ENCODE data around the gene AK5.
A peak's percentile ranks its signal among the peaks of the same experiment; 100 is the strongest.

Gene AK5

DNA sequence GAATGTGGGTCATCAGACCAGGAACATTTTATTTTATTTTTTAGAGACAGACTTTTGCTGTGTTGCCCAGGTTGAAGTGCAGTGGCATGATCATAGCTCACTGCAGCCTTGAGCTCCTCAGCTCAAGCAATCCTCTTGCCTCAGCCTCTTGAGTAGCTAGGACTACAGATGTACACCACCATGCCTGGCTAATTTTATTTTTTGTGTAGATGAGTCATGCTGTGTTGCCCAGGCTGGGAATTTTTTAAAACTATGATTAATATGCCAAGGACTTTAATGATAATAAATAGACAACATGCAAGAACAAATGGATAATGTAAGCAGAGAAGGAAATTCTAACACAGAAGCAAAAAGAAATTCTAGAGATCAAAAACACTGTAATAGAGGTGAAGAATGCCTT, 142.4 kb downstream of the AK5 start:
- TF ChIP-seq, protein P1, sequence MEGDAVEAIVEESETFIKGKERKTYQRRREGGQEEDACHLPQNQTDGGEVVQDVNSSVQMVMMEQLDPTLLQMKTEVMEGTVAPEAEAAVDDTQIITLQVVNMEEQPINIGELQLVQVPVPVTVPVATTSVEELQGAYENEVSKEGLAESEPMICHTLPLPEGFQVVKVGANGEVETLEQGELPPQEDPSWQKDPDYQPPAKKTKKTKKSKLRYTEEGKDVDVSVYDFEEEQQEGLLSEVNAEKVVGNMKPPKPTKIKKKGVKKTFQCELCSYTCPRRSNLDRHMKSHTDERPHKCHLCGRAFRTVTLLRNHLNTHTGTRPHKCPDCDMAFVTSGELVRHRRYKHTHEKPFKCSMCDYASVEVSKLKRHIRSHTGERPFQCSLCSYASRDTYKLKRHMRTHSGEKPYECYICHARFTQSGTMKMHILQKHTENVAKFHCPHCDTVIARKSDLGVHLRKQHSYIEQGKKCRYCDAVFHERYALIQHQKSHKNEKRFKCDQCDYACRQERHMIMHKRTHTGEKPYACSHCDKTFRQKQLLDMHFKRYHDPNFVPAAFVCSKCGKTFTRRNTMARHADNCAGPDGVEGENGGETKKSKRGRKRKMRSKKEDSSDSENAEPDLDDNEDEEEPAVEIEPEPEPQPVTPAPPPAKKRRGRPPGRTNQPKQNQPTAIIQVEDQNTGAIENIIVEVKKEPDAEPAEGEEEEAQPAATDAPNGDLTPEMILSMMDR (IDR thresholded peaks at IDR 0.05; ENCODE audit: low read depth, low read length, missing control alignments), result no peak
- in situ Hi-C loops (cut with HindIII; ENCODE audit: low sequenced_read_pairs), result no loop called here
- no peak overlapping the region for H3K4me3 ChIP-seq (ENCODE audit: low read depth, low read length)
- DNase-seq (ENCODE audit: low read depth), result no peak

DNA sequence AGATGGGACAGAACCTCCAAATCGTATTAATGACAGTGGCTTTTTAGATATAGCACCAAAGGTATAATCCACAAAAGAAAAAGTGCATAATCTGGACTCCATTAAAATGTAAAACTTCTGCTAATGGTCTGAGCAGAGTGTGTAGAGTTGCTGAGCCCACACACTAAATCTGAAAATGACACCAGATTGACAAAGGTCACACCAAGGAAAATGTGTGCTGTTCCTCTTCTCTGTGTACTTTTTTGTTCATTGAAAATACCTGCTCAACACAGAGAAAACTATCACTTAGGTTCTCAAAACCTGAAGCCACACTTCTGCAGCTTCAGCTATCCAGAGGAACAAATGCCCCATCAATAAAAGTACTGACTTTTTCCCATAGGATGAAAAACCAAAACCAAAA, 146.2 kb downstream of the AK5 start:
- no peak overlapping the region for H3K4me3 ChIP-seq (ENCODE audit: low read depth, low read length)
- TF ChIP-seq, protein P1 (IDR thresholded peaks at IDR 0.05; ENCODE audit: low read depth, low read length, missing control alignments), result no peak
- in situ Hi-C loops (cut with HindIII; ENCODE audit: low sequenced_read_pairs), result no loop called here
- no peak for DNase-seq (ENCODE audit: low read depth)

DNA sequence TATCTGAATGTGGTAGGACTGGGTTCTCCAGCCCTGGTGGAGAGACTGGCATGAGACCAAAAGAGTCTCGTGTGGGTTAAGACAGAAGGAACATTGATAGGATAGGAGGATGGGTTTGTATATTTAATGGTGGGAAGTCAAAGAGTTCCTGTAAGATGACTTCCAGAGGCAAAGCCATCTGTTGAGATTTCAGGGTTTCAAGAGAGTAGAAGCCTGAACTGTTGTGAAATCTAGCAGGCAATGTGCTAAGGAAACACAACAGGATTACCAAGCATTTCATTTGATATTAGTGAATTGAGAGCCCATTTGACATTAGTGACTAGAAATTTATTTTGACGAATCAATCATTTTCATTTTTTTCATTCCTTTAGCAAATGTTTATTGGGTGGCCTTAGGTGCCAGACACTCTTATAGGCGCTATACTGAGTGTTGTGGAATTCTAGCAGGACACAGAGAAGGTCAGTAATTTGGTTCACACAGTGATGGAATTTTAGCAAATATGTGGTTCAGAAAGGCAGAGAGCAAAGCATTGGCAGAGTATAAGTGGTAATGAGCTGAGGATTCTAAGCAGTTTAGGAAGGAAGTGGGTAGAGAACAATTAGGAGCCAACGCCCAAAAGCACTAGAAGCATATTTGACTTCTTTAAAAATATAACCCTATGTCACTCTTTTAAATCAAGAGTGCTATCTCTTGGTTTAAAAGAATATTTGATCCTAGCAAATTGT, 149.3 kb downstream of the AK5 start:
- in situ Hi-C loops (cut with HindIII; ENCODE audit: low sequenced_read_pairs), result no loop called here
- TF ChIP-seq, protein P1 (IDR thresholded peaks at IDR 0.05; ENCODE audit: low read depth, low read length, missing control alignments), result no peak
- DNase-seq (ENCODE audit: low read depth), result no peak
- no peak overlapping the region for H3K4me3 ChIP-seq (ENCODE audit: low read depth, low read length)

DNA sequence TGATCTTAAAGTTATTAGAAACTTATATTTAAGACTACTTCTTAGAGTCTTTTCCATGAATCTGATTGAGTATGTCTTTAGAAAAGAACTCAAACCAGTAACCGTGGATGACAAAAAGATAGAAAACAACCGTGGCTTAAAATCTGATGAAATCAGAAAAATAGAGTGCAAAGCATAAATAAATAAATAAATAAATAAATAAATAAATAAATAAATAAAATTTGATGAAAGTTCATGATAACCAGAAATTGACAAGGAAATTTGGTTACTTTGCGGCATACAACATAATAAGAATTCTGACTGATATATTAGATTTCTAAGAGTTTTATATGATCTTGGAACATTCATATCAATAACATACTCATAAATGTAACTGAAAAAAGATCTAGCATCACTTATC, 152.1 kb downstream of the AK5 start:
- TF ChIP-seq, protein P1 (IDR thresholded peaks at IDR 0.05; ENCODE audit: low read depth, low read length, missing control alignments), result no peak
- no peak for DNase-seq (ENCODE audit: low read depth)
- H3K4me3 ChIP-seq (ENCODE audit: low read depth, low read length), result no peak overlapping the region
- in situ Hi-C loops (cut with HindIII; ENCODE audit: low sequenced_read_pairs), result no loop called here

DNA sequence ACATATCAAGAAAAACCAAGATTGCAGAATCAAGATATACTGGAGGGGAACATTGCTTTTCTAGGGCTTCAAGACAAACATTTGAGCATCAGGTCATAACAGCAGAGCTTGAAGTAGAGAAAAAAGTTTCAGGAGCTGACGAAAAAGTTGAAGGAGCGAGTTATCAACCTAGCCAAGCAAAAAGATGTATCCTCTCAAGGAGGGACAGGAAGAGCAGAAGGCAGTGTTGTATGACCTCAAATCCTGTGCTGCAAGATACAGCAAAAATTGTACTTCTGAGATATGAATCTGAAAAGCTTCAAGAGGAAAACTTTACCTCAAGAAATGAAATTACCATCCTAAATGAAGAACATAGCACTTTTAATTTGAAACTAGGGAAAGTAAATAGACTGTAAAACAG, 153.1 kb downstream of the AK5 start:
- TF ChIP-seq, protein P1 (IDR thresholded peaks at IDR 0.05; ENCODE audit: low read depth, low read length, missing control alignments), result no peak

DNA sequence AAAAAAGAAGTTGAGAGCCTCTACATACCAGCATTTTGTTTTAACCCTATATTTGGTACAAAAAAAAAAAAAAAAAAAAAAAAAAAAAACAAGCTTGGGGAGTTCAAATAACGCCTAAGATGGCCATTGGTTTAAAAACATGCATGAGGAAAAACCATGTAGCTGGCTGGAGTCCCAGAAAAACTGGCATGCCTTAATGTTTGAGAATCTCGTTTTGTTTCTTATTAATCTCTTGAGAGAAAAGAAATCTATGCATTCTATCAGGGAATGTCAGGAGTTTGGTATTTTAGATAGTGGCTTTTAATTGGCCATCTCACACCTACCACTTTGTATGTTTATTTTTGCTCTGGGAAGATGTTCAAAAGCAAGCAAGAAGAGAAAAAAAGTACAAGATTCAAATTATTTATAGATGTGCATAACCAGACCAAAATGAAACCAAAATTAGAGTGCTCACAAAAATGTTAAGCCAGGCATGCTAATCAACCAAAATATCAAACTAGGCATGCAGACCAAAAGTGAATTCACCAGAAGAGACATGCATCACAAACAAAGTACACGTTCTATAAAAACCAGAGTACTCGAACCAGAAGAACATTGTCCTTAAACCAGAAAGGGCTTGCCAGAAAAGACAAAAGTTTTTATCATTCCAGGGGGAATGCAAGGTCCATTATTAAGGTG, 156.6 kb downstream of the AK5 start:
- peak; percentile 80 for DNase-seq (ENCODE audit: low read depth)
- no peak overlapping the region for H3K4me3 ChIP-seq (ENCODE audit: low read depth, low read length)
- TF ChIP-seq, protein P1 (IDR thresholded peaks at IDR 0.05; ENCODE audit: low read depth, low read length, missing control alignments), result no peak
- in situ Hi-C loops (cut with HindIII; ENCODE audit: low sequenced_read_pairs), result no loop called here

More for the DNA sequence above, 153.1 kb downstream of the AK5 start:
- no peak for DNase-seq (ENCODE audit: low read depth)
- in situ Hi-C loops (cut with HindIII; ENCODE audit: low sequenced_read_pairs), result no loop called here
- no peak overlapping the region for H3K4me3 ChIP-seq (ENCODE audit: low read depth, low read length)
